LNCaP clone FGC (cell line): ENCODE results near the gene TJP1.

Experiments
- DNase-seq: peaks from one replicate; pipeline ENCODE4 v3.0.0-alpha.2; 2011; ENCODE audit warnings: low read depth
- H3K4me3 ChIP-seq: 2 replicates; pipeline ENCODE4 v1.5.1; 2011; ENCODE audit warnings: mild to moderate bottlenecking, low read depth, low read length, control low read depth
- TF ChIP-seq, protein P1 (sequence below): IDR thresholded peaks from 2 replicates; pipeline ENCODE4 v1.5.1; 2012; ENCODE audit warnings: mild to moderate bottlenecking; ENCODE audit not compliant: control insufficient read depth, insufficient read depth; ENCODE audit errors: extremely low read depth

Gene TJP1

DNA sequence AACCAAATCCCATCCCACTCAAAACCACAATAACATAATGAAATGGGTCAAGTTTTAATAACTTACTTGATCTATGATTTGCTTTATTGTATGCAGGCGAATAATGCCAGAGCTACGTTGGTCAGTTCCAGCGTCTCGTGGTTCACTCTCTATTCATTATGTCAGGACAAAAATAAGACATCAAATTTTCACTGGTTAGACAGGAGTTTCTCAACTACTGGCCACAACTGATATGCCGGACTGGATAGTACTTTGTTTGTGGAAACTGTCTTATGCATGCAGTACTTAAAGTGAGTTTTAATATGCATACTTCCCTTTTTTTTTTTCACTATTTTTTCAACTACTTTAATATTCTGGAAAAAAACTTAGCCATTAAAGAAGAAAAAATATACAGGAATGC lies 94.4 kb downstream of the TJP1 start:
- TF ChIP-seq, protein P1, sequence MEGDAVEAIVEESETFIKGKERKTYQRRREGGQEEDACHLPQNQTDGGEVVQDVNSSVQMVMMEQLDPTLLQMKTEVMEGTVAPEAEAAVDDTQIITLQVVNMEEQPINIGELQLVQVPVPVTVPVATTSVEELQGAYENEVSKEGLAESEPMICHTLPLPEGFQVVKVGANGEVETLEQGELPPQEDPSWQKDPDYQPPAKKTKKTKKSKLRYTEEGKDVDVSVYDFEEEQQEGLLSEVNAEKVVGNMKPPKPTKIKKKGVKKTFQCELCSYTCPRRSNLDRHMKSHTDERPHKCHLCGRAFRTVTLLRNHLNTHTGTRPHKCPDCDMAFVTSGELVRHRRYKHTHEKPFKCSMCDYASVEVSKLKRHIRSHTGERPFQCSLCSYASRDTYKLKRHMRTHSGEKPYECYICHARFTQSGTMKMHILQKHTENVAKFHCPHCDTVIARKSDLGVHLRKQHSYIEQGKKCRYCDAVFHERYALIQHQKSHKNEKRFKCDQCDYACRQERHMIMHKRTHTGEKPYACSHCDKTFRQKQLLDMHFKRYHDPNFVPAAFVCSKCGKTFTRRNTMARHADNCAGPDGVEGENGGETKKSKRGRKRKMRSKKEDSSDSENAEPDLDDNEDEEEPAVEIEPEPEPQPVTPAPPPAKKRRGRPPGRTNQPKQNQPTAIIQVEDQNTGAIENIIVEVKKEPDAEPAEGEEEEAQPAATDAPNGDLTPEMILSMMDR = no peak

DNA sequence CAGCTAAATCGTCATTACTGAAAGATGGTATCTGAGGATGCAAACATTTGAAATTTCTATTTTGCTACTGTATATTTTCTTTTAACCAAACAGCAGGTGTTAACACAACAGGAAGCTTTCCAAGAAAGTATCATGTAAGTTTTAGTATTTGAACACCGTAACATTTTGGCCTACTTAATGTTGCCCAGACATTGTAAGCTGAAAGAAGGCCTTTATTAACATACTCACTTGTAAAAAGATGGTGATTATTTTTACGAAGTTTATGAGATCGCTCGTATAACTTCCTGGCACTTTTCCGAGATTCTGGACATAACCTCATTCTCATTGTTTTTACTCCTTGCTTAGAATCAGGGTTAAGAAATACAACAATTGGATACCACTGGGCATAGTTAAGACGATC lies 95.7 kb downstream of the TJP1 start:
- DNase-seq = peak; percentile 87
- TF ChIP-seq, protein P1 = no peak
- H3K4me3 ChIP-seq = no peak overlapping the region

More for the DNA sequence above, 94.4 kb downstream of the TJP1 start:
- H3K4me3 ChIP-seq = no peak overlapping the region
- DNase-seq = no peak

DNA sequence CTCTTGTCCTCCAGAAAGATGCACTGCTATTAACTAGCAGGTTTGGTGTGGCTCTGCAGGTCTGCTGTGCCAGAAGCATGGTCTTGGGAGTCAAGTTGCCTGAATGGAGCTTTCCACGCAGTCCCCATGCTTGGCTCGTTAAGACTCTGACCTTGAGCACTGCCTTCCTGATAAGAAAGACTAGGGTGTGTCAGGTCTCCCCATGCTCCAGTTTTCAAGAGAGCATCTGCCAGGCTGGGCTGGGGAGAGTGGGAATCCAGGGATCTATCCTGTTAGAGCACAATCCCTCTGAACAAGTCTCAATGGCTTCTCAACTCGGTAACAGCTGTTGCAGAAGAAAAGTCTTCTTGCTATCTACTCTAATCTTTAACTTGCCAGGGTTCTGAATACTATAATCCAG lies 98.2 kb downstream of the TJP1 start:
- TF ChIP-seq, protein P1 = no peak
- DNase-seq = no peak
- no peak overlapping the region for H3K4me3 ChIP-seq

DNA sequence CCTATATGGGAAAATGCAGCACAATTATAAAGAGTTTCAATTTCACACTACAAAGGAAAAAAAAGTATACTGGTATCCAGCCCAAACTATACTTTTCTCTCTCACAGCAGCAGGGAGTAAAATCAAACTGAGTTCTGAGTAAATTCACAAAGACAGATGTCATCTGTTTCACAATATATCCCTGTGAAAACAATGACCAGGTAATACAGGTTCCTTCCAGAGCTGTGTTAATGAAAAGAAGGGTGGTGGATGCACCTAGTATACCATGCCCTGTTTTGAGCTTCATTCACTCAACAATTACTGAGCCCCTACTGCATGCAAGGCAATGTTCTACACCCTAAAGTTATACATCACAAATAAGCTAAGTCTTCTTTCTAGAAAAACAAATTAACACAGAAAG lies 108.5 kb downstream of the TJP1 start:
- DNase-seq = no peak
- no peak overlapping the region for H3K4me3 ChIP-seq
- TF ChIP-seq, protein P1 = no peak

DNA sequence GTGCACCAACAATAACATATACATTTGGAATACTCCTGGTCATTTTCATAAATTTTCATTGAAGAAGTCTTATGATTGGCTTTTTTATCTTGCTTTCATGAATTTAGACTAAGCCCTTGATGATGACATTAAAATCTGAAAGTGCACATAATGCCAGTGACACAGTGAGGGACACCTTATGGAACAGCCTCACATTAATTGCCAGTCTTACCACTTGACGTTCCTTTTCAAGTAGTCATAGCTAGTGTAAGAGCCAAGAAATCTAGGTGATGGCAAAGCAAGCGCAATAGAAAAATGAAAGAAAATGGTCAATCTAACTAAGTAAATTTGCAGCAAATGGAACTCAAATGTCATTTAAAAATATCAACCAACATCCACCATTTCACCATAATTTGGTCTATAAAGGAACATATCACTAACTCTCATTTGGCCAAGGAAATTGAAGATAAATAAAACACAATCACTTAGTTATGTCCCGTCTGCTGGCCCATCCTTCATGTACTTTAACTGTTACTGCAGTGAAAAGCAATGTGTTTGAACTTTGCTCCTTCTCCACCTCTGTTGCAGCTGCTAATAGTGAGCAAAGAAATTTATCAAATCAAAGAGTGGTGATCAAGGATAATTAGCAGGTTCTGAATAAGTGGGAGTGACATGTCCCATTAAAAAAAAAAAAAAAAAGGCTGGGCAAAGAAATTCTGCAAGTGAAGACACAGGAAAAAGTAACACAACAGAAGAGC lies 110.0 kb downstream of the TJP1 start:
- TF ChIP-seq, protein P1 = no peak
- H3K4me3 ChIP-seq = no peak overlapping the region
- no peak for DNase-seq

DNA sequence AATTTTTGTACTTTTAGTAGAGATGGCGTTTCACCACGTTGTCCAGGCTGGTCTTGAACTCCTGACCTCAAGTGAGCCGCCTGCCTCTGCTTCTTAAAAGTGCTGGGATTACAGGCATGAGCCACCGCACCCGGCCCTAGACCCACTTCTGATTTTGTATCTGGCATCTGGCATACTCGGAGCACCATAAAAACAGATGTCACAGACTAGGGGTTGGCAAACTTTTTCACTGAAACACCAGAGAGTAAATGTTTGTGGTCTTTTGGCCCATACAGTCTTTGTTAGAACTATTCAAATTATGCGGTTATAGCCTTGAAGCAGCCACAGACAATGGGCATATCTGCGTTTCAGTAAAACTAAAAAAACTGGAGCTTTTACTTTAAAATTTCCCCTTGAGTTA lies 110.7 kb downstream of the TJP1 start:
- H3K4me3 ChIP-seq = no peak overlapping the region
- TF ChIP-seq, protein P1 = no peak
- no peak for DNase-seq

DNA sequence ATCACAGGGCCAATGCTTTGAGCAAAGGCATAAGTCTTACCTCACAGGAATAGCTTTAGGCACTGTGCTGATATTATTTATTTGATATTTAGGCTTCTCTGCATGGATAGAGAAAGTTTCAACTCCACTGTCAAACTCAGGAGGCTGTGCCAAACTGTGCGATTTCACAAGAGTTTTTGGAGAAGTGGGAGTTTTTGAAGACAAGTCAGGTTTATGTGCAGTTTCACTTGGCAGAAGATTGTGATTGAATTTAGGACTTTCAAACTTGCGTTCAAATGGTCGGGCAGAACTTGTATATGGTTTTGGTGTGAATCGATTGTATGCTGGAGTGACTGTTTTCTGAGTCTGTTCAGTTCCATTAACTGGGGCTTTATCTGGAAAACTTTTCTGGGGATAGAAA lies 113.7 kb downstream of the TJP1 start:
- DNase-seq = no peak
- TF ChIP-seq, protein P1 = no peak
- no peak overlapping the region for H3K4me3 ChIP-seq
